ENCODE results near the gene UQCR10. TPM values are rescaled to one million over a fixed set of nuclear protein-coding genes. Genes with fewer than 3 reads are reported as not detected.

The UQCR10 gene
- total RNA-seq, 1 donor: 26.0 TPM

- H3K4me1 ChIP-seq (ENCODE audit: insufficient read depth, low read length): peaks cover 2% of the 10 kb centered on the region
These were observed 48.4 kb downstream of the UQCR10 start for GRCh38 chr22:29815580-29815979.

GRCh38 chr22:29816128-29816527 is 49.0 kb downstream of the UQCR10 start:
- H3K9me3 ChIP-seq (ENCODE audit: low read depth, low read length): no peaks in the 10 kb centered on the region
- no peaks in the 10 kb centered on the region for H3K27me3 ChIP-seq (ENCODE audit: insufficient read depth, low read length)
- peaks cover 7% of the 10 kb centered on the region for H3K4me1 ChIP-seq (ENCODE audit: insufficient read depth, low read length)
- no peak overlapping the region for H3K4me3 ChIP-seq (ENCODE audit: low read length)

More at GRCh38 chr22:29815580-29815979, 48.4 kb downstream of the UQCR10 start:
- Histone ChIP-seq H3K4me3 (ENCODE audit: low read length) (no peak overlapping the region), H3K27me3 (ENCODE audit: insufficient read depth, low read length) (no peaks in the 10 kb centered on the region), H3K9me3 (ENCODE audit: low read depth, low read length) (no peaks in the 10 kb centered on the region)

- Histone ChIP-seq H3K9me3 (ENCODE audit: low read depth, low read length) (no peaks in the 10 kb centered on the region), H3K4me1 (ENCODE audit: insufficient read depth, low read length) (peaks cover 11% of the 10 kb centered on the region), H3K4me3 (ENCODE audit: low read length) (no peak overlapping the region), H3K27me3 (ENCODE audit: insufficient read depth, low read length) (no peaks in the 10 kb centered on the region)
These were observed 49.4 kb downstream of the UQCR10 start for GRCh38 chr22:29816539-29816938.

DNA sequence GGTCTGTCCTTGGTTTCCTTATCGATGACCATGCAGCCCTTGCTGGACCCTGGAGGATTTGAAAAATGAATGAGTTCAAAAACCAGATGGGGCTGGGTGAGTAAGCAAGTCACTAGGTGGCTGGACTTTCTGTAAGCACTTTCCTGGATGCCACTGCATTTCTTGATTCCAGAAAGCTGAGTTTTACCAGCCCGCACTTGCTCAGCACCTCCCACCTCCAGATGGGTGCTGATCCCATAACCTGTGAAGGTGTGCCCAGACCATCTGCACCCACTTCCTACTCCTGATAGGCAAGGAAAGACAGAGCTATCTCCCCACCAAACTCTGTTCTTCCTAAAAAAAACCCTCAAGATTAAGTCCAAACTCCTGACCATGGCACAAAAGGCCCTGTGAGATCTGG is 49.8 kb downstream of the UQCR10 start:
- Histone ChIP-seq H3K9me3 (ENCODE audit: low read depth, low read length) (no peaks in the 10 kb centered on the region), H3K4me1 (ENCODE audit: insufficient read depth, low read length) (peaks cover 16% of the 10 kb centered on the region), H3K4me3 (ENCODE audit: low read length) (no peak overlapping the region), H3K27me3 (ENCODE audit: insufficient read depth, low read length) (no peaks in the 10 kb centered on the region)

GRCh38 chr22:29817724-29818123 is 50.6 kb downstream of the UQCR10 start:
- Histone ChIP-seq H3K4me3 (ENCODE audit: low read length) (no peak overlapping the region), H3K27me3 (ENCODE audit: insufficient read depth, low read length) (no peaks in the 10 kb centered on the region), H3K4me1 (ENCODE audit: insufficient read depth, low read length) (peaks cover 23% of the 10 kb centered on the region), H3K9me3 (ENCODE audit: low read depth, low read length) (no peaks in the 10 kb centered on the region)

DNA sequence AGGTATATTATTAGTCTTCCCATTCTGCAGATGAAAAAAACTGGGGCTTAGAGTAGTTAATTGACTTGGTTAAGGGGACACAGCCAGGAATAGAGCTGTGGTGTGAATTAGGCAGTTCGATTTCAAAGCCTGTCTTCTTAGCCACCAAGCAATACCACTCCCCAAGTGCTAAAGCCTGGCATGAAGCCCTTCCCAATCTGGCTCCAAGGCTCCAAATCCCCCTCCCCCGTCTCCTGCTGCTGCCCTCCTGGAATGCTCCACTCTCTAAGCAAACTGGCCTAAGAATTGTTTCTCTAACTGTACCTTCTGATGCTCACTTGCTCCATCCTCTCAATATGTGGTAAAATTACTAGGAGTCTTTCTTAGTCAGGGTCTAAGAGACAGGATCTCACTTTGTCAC is 52.3 kb downstream of the UQCR10 start:
- Histone ChIP-seq H3K4me3 (ENCODE audit: low read length) (no peak overlapping the region), H3K4me1 (ENCODE audit: insufficient read depth, low read length) (peaks cover 25% of the 10 kb centered on the region), H3K27me3 (ENCODE audit: insufficient read depth, low read length) (no peaks in the 10 kb centered on the region), H3K9me3 (ENCODE audit: low read depth, low read length) (no peaks in the 10 kb centered on the region)

Other genes with a start within 250 kb of the UQCR10 start
- gene THOC5, start 213.6 kb upstream of the UQCR10 start, total RNA-seq: 27.9 TPM
- 22.4 TPM for gene NIPSNAP1, start 186.3 kb upstream of the UQCR10 start, total RNA-seq
- gene NF2, start 163.7 kb upstream of the UQCR10 start, total RNA-seq: 21.7 TPM
- 0.21 TPM for gene CABP7, start 47.4 kb upstream of the UQCR10 start, total RNA-seq
- 7.7 TPM for gene ZMAT5, start 362 bp upstream of the UQCR10 start, total RNA-seq
- gene ASCC2, start 70.9 kb downstream of the UQCR10 start, total RNA-seq: 33.2 TPM
- 79.0 TPM for gene MTMR3, start 115.8 kb downstream of the UQCR10 start, total RNA-seq

All from mononuclear cell (primary cell).